ENCODE measurements around the gene PCSK4. TPM values are rescaled to one million over a fixed set of nuclear protein-coding genes. Genes with fewer than 3 reads are reported as not detected.

Gene PCSK4
- total RNA-seq, 1 donor from 2014 or later, result 1.5 TPM

DNA sequence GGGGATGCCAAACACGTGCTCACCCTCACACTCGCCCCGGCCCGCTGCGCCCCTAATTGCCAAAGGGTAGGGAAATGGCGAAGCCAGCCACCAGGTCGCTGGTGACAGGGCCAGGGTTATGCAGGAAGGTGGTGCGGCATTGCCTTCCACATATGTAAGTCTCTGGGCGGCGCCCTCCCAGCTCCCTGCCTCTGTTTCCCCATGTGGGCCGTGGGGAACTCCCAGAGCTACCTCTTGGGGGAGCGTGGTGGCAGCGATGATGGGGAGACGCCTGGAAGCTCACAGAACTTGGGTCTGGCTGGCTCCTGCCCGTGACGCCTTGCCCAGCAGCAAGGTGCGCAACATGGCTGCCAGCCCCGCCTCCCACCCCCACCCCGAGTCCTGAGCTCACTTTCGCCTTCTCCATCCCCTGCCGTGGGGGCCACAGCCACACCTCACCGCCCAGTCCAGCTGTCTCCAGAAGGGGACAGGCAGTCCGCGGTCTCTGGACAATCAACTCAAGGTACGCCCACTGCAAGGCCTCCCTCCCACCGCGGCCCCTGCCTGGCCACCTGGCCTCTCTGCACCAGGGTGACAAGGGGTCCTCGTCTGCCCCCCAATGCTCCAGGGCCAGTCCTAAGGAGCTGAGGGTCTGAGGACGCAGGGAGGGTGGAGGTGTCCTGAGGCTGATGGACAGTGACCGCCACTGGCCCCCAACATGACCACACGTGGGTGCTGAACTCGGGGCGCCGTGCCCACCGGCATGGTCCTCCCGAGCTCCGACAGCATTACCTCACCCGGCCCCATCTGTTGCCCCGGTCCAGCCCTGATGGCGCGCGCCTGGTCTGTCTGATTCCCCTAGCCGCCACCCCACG is 17.7 kb downstream of the PCSK4 start:
- DNase-seq (ENCODE audit: low spot score in 2 of 2), result no peak
- intact Hi-C loops (cut with DNase I), result no loop called here
- peaks cover 34 to 38% of the 10 kb centered on the region in 2 donors for H3K4me1 ChIP-seq

DNA sequence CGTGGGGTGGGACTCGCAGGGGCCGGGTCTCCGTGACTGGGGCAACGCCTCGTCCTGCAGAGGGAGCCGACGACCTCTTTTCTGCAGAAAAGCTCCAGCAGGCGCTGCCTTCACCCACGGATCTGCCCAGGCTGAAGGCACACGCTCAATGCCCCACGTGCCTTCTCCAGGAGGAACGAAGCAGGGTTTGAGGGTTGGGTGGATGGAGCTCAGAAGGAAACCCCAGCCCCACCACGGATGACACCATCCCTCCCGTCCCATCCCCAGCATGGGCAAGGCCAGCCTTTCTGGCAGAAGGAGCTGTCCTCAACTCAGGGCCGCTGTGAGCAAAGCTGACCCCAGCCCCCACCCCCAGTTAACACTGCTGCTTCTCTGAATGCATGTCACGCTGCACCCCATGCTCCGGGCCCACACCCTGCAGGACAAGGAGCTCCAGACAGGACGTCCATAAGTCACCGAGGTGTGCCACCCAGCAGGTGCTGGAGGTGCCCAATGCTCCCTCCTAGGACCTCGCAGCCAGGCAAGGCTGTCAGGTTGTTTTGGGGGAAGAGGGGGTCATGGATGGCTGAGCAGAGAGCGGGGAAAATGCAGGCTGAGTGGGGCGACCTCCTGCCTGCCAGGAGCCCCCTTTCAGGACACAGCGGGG is 18.5 kb downstream of the PCSK4 start:
- H3K27ac ChIP-seq, result no peak overlapping the region
- H3K9me3 ChIP-seq, result no peaks in the 10 kb centered on the region
- DNase-seq (ENCODE audit: low spot score in 2 of 2), result no peak
- peaks cover 37 to 41% of the 10 kb centered on the region in 2 donors for H3K4me1 ChIP-seq
- TF ChIP-seq, protein P1, sequence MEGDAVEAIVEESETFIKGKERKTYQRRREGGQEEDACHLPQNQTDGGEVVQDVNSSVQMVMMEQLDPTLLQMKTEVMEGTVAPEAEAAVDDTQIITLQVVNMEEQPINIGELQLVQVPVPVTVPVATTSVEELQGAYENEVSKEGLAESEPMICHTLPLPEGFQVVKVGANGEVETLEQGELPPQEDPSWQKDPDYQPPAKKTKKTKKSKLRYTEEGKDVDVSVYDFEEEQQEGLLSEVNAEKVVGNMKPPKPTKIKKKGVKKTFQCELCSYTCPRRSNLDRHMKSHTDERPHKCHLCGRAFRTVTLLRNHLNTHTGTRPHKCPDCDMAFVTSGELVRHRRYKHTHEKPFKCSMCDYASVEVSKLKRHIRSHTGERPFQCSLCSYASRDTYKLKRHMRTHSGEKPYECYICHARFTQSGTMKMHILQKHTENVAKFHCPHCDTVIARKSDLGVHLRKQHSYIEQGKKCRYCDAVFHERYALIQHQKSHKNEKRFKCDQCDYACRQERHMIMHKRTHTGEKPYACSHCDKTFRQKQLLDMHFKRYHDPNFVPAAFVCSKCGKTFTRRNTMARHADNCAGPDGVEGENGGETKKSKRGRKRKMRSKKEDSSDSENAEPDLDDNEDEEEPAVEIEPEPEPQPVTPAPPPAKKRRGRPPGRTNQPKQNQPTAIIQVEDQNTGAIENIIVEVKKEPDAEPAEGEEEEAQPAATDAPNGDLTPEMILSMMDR (IDR thresholded peaks at IDR 0.05), result no peak
- H3K36me3 ChIP-seq, result peaks cover 6 to 23% of the 10 kb centered on the region in 2 donors
- intact Hi-C loops (cut with DNase I), result no loop called here
- H3K27me3 ChIP-seq, result peaks cover 57% of the 10 kb centered on the region
- peak overlapping the region; percentile 23 to 63 for H3K4me3 ChIP-seq

More for the DNA sequence above, 17.7 kb downstream of the PCSK4 start:
- H3K27me3 ChIP-seq, result peaks cover 49% of the 10 kb centered on the region
- no peak overlapping the region for H3K4me3 ChIP-seq
- H3K9me3 ChIP-seq, result no peaks in the 10 kb centered on the region
- TF ChIP-seq, protein P1 (IDR thresholded peaks at IDR 0.05), result no peak
- H3K27ac ChIP-seq, result no peak overlapping the region
- H3K36me3 ChIP-seq, result peaks cover 6 to 24% of the 10 kb centered on the region in 2 donors

DNA sequence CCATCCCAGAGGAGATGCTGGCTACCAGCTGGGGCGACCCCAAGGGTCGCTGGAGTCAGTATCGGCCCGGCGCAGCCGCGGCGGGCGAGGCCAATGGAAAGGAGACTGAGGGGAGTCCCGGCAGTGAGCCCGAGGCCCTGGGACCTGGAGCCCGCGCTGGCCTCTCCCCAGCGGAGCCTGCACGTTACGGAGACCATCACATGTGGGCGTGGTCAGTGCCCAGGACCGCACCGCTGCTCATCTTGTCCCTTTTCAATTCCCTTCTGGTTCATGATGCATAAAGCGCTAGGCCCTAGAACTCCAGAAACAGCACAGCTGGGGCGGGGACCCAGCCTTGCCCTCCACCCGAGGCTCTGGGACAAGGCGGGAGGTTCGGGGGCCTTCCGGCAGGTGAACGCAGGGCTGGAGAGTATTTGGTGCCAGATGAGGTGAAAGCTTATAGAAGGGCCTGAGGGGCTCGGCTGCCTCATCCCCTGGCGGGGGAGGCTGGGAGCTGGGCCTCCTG is 19.1 kb downstream of the PCSK4 start:
- H3K27ac ChIP-seq, result no peak overlapping the region
- H3K4me3 ChIP-seq, result peak overlapping the region; percentile 23 to 63
- TF ChIP-seq, protein P1 (IDR thresholded peaks at IDR 0.05), result no peak
- no peaks in the 10 kb centered on the region for H3K9me3 ChIP-seq
- no peak for DNase-seq (ENCODE audit: low spot score in 2 of 2)
- H3K36me3 ChIP-seq, result peaks cover 6 to 17% of the 10 kb centered on the region in 2 donors
- peaks cover 63% of the 10 kb centered on the region for H3K27me3 ChIP-seq
- H3K4me1 ChIP-seq, result peaks cover 37 to 41% of the 10 kb centered on the region in 2 donors
- intact Hi-C loops (cut with DNase I), result no loop called here

DNA sequence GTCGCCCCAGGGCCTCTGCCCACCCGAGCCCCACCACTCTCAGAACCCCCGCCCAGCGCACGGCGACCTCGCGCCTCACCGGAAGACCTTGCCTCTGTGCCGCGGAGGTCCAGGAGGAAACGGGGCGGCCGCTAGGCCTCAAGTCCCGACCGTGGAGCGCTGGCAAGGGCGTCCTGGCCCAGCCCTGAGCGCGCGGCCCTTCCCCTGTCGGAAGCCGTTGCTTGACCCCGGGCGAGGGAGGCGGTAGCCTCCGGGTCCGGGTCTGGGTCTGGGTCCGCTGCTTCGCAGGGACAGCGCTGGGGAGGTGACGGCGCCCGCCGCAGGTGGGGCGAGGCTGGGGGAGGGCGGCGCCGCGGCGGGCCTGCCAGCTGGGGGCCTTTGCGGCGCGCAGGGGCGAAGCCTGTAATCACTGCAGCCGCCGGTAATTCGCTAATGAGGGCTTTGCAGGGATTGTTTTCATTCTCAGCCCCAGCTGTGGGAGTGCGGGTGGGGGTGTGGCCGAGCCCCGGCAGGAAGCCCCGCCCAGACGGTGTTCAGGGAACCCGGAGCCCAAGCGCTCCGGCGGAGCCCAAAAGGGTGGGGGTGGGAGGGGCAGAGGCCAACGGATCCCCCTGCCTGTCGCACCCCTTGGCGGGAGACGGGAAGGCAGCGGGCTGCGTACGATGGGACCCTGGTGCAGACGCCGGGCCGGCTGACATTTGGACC is 19.7 kb downstream of the PCSK4 start:
- H3K27me3 ChIP-seq, result peaks cover 66% of the 10 kb centered on the region
- peaks cover 37 to 41% of the 10 kb centered on the region in 2 donors for H3K4me1 ChIP-seq
- TF ChIP-seq, protein P1 (IDR thresholded peaks at IDR 0.05), result no peak
- H3K9me3 ChIP-seq, result no peaks in the 10 kb centered on the region
- peak overlapping the region; percentile 23 to 63 for H3K4me3 ChIP-seq
- intact Hi-C loops (cut with DNase I), result no loop called here
- DNase-seq (ENCODE audit: low spot score in 2 of 2), result no peak
- peaks cover 6 to 11% of the 10 kb centered on the region in 2 donors for H3K36me3 ChIP-seq
- H3K27ac ChIP-seq, result no peak overlapping the region

DNA sequence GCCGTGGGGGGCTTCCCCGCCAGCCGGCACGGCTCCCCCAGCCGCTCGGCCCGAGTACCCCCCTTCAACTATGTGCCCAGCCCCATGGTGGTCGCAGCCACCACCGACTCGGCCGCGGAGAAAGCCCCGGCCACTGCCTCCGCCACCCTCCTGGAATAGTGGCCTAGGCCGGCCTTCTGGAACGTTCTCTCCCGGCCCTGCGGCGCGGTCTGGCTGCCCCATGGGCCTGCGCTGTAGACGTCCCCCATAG is 20.2 kb downstream of the PCSK4 start:
- TF ChIP-seq, protein P1 (IDR thresholded peaks at IDR 0.05), result no peak
- Histone ChIP-seq H3K27me3 (peaks cover 66% of the 10 kb centered on the region), H3K9me3 (no peaks in the 10 kb centered on the region), H3K4me1 (peaks cover 37 to 41% of the 10 kb centered on the region in 2 donors), H3K36me3 (peaks cover 4 to 6% of the 10 kb centered on the region in 2 donors), H3K27ac (no peak overlapping the region), H3K4me3 (peak overlapping the region; percentile 23 to 63)
- no peak for DNase-seq (ENCODE audit: low spot score in 2 of 2)
- intact Hi-C loops (cut with DNase I), result no loop called here

Data from ascending aorta (tissue), 2 donors.